NCI-H2227 treated with DMSO at 0.1 percent for 48 hours (cell line): ENCODE results near the gene RPL29.
A peak's percentile ranks its signal among the peaks of the same experiment; 100 is the strongest.
"Not testable (repeated sequence)": the region's sequence is repeated elsewhere in the genome, so short reads cannot be mapped to it uniquely, and the experiment has no call there.

Experiments
- DNase-seq: peaks from one replicate; lab custom pipeline; 2025; lab: John Stamatoyannopoulos, UW

RPL29 gene

GRCh38 chr3:52006017-52006819 is 10.5 kb upstream of the RPL29 start:
- DNase-seq = no peak

- peak; percentile 54 for DNase-seq
These were observed 9.9 kb upstream of the RPL29 start for GRCh38 chr3:52005571-52005986.

- no peak for DNase-seq
These were observed 9.3 kb upstream of the RPL29 start for GRCh38 chr3:52004906-52005395.

GRCh38 chr3:52004163-52004787 is 8.6 kb upstream of the RPL29 start:
- no peak for DNase-seq

- DNase-seq = no peak
These were observed 7.1 kb upstream of the RPL29 start for GRCh38 chr3:52002748-52003147.

GRCh38 chr3:52001443-52001974 is 5.8 kb upstream of the RPL29 start:
- peak; percentile 54 for DNase-seq

- DNase-seq = no peak
These were observed 4.2 kb upstream of the RPL29 start for GRCh38 chr3:51999846-52000245.

- DNase-seq = no peak
These were observed 3.1 kb upstream of the RPL29 start for GRCh38 chr3:51998774-51999173.

- DNase-seq = no peak
These were observed 2.4 kb upstream of the RPL29 start for GRCh38 chr3:51997935-51998596.

GRCh38 chr3:51997172-51997571 is 1.5 kb upstream of the RPL29 start:
- DNase-seq = no peak

GRCh38 chr3:51994530-51994929 is 1.2 kb downstream of the RPL29 start:
- DNase-seq = no peak

- not testable (repeated sequence) for DNase-seq
These were observed 2.0 kb downstream of the RPL29 start for GRCh38 chr3:51993657-51994056.

- DNase-seq = no peak
These were observed 3.5 kb downstream of the RPL29 start for GRCh38 chr3:51992017-51992682.

- not testable (repeated sequence) for DNase-seq
These were observed 5.2 kb downstream of the RPL29 start for GRCh38 chr3:51990501-51990971.

- no peak for DNase-seq
These were observed 7.2 kb downstream of the RPL29 start for GRCh38 chr3:51988286-51989146.

- DNase-seq = no peak
These were observed 8.1 kb downstream of the RPL29 start for GRCh38 chr3:51987568-51987967.

- DNase-seq = no peak
These were observed 9.4 kb downstream of the RPL29 start for GRCh38 chr3:51986010-51986947.

GRCh38 chr3:51985063-51985462 is 10.6 kb downstream of the RPL29 start:
- no peak for DNase-seq

- no peak for DNase-seq
These were observed 11.4 kb downstream of the RPL29 start for GRCh38 chr3:51984269-51984647.
